WERI-Rb-1 (cell line): ENCODE measurements around the gene SLC24A3.

Experiments used
- DNase-seq: peaks from one replicate; pipeline ENCODE4 v3.0.0-alpha.2; 2020
- H3K27ac ChIP-seq: fragments of 250-450 bp; sonication (Bioruptor Pico); 2 replicates; pipeline ENCODE4 v1.5.1; 2020; ENCODE audit warnings: mild to moderate bottlenecking, moderate library complexity
- H3K27me3 ChIP-seq: fragments of 250-450 bp; sonication (Bioruptor Pico); 2 replicates; pipeline ENCODE4 v1.5.1; 2021; ENCODE audit warnings: mild to moderate bottlenecking, low read depth, moderate library complexity; ENCODE audit not compliant: insufficient read depth, severe bottlenecking
- H3K36me3 ChIP-seq: fragments of 250-450 bp; sonication (Bioruptor Pico); 2 replicates; pipeline ENCODE4 v1.5.1; 2020; ENCODE audit warnings: mild to moderate bottlenecking, moderate library complexity
- H3K4me3 ChIP-seq: 2 replicates; pipeline ENCODE4 v1.5.1; 2011; ENCODE audit warnings: low read depth, mild to moderate bottlenecking, control low read depth, low read length
- H3K9me3 ChIP-seq: fragments of 250-450 bp; sonication (Bioruptor Pico); 2 replicates; pipeline ENCODE4 v1.5.1; 2021; ENCODE audit warnings: mild to moderate bottlenecking, moderate library complexity; ENCODE audit not compliant: severe bottlenecking
- CTCF ChIP-seq: IDR thresholded peaks from 2 replicates; pipeline ENCODE4 v1.5.1; 2011; ENCODE audit warnings: low read depth, mild to moderate bottlenecking, control low read depth, inconsistent platforms, low read length

Gene SLC24A3

GRCh38 chr20:19714579-19714840, 502.1 kb downstream of the SLC24A3 start:
- Histone ChIP-seq H3K4me3 (no peak overlapping the region), H3K36me3 (no peaks in the 10 kb centered on the region), H3K27ac (no peak overlapping the region), H3K27me3 (no peaks in the 10 kb centered on the region), H3K9me3 (no peaks in the 10 kb centered on the region)
- no peak for DNase-seq
- no peak for TF ChIP-seq CTCF

GRCh38 chr20:19715986-19716385, 503.5 kb downstream of the SLC24A3 start:
- no peak overlapping the region for H3K4me3 ChIP-seq
- H3K27me3 ChIP-seq: no peaks in the 10 kb centered on the region
- TF ChIP-seq CTCF: no peak
- H3K27ac ChIP-seq: no peak overlapping the region
- H3K9me3 ChIP-seq: no peaks in the 10 kb centered on the region
- no peak for DNase-seq
- no peaks in the 10 kb centered on the region for H3K36me3 ChIP-seq

GRCh38 chr20:19718880-19719279, 506.4 kb downstream of the SLC24A3 start:
- no peak for TF ChIP-seq CTCF
- no peaks in the 10 kb centered on the region for H3K36me3 ChIP-seq
- DNase-seq: no peak
- H3K27me3 ChIP-seq: no peaks in the 10 kb centered on the region
- no peak overlapping the region for H3K4me3 ChIP-seq
- no peak overlapping the region for H3K27ac ChIP-seq
- no peaks in the 10 kb centered on the region for H3K9me3 ChIP-seq

GRCh38 chr20:19720991-19721390, 508.5 kb downstream of the SLC24A3 start:
- Histone ChIP-seq H3K27me3 (no peaks in the 10 kb centered on the region), H3K36me3 (no peaks in the 10 kb centered on the region), H3K9me3 (no peaks in the 10 kb centered on the region), H3K27ac (no peak overlapping the region), H3K4me3 (no peak overlapping the region)
- DNase-seq: no peak
- no peak for TF ChIP-seq CTCF

- no peak for TF ChIP-seq CTCF
- Histone ChIP-seq H3K4me3 (no peak overlapping the region), H3K27ac (no peak overlapping the region), H3K27me3 (no peaks in the 10 kb centered on the region), H3K36me3 (no peaks in the 10 kb centered on the region), H3K9me3 (no peaks in the 10 kb centered on the region)
- DNase-seq: no peak
Measured at GRCh38 chr20:19723051-19723450, 510.6 kb downstream of the SLC24A3 start.

- H3K36me3 ChIP-seq: no peaks in the 10 kb centered on the region
- no peak overlapping the region for H3K4me3 ChIP-seq
- DNase-seq: no peak
- no peak overlapping the region for H3K27ac ChIP-seq
- H3K9me3 ChIP-seq: no peaks in the 10 kb centered on the region
- H3K27me3 ChIP-seq: no peaks in the 10 kb centered on the region
- TF ChIP-seq CTCF: no peak
Measured at GRCh38 chr20:19723813-19724430, 511.5 kb downstream of the SLC24A3 start.
